Measurements from ENCODE around the gene ZNF710.
"Not testable (repeated sequence)": the region's sequence is repeated elsewhere in the genome, so short reads cannot be mapped to it uniquely, and the experiment has no call there.

Gene ZNF710, protein sequence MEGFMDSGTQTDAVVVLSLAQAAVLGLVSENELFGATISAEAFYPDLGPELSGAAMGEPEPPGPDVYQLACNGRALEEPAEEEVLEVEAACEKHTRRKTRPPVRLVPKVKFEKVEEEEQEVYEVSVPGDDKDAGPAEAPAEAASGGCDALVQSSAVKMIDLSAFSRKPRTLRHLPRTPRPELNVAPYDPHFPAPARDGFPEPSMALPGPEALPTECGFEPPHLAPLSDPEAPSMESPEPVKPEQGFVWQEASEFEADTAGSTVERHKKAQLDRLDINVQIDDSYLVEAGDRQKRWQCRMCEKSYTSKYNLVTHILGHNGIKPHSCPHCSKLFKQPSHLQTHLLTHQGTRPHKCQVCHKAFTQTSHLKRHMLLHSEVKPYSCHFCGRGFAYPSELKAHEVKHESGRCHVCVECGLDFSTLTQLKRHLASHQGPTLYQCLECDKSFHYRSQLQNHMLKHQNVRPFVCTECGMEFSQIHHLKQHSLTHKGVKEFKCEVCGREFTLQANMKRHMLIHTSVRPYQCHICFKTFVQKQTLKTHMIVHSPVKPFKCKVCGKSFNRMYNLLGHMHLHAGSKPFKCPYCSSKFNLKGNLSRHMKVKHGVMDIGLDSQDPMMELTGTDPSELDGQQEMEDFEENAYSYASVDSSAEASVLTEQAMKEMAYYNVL

DNA sequence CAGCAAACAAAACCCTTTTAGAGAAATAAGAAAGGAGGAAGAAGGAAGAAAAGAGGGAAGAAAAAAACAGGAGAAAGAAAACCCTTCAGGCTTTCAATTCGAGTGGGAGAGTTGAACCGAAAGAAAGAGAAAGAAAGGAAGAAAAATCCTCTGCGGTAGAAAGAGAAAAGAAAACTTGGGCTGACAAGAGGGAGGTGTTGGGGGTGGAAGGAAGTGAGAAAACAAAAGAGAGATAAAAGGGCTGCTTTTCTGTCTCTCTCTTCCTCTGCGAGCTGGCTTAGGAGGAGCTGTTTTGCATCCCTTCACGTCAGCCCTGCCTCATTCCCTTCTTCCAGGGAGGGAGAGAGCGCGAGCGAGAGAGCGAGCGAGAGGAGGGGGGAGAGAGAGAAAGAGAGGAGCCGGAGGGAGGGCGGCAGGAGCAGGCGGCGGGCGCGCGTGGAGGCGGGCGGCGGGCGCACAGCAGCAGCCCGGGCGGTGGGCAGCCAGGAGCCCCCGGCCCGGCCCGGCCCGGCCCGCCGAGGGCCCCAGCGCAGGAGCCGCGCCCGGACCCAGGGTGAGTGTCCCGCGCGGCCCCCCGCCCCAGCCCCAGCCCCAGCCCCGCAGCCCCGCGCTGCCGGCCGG lies at the start of gene ZNF710:
ZNF710 (plus strand) TSS at position 263 of the 621 bp plus-strand sequence. CDS start 65,814 bp downstream, outside the sequence.
- DNase-seq (ENCODE audit: low read depth in 2 of 2, low spot score in 1 of 2), result no peak

GRCh38 chr15:89954541-89954940 lies 46.6 kb upstream of the ZNF710 start:
- no peak for DNase-seq (ENCODE audit: low read depth in 2 of 2, low spot score in 1 of 2)

GRCh38 chr15:89955449-89955998 lies 45.6 kb upstream of the ZNF710 start:
- DNase-seq (ENCODE audit: low read depth in 2 of 2, low spot score in 1 of 2), result not testable (repeated sequence)

DNA sequence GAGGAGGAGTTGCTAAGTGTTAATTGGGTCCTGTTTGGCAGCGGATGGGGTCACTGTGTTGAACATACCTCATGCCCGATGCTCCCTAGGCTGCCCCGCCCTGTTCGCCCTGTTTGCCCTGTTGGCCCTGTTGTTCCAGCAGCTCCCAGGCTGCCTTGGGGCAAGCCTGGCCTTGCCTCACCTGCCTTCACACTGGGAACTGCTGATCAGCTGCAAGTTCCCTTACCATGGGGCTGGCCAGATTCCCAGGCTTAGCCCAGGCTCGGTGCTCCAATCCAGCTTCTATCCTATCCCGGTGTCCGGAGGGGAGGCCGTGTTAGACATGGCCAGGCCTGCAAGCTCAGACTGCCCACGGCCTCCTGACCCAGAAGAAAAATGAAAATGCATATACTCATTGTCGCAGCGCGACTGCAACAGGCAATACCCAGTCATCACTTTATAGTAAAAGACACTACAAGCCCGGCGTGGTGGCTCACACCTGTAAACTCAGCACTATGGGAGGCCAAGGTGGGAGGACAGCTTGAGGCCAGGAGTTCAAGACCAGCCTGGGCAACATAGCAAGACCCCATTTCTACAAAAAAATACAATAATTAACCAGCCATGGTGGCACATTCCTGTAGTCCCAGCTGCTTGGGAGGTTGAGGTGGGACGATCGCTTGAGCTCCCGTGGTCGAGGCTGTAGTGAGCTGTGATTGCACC lies 42.9 kb upstream of the ZNF710 start:
- no peak for DNase-seq (ENCODE audit: low read depth in 2 of 2, low spot score in 1 of 2)

- no peak for DNase-seq (ENCODE audit: low read depth in 2 of 2, low spot score in 1 of 2)
These were observed 37.6 kb upstream of the ZNF710 start for GRCh38 chr15:89963301-89964231.

DNA sequence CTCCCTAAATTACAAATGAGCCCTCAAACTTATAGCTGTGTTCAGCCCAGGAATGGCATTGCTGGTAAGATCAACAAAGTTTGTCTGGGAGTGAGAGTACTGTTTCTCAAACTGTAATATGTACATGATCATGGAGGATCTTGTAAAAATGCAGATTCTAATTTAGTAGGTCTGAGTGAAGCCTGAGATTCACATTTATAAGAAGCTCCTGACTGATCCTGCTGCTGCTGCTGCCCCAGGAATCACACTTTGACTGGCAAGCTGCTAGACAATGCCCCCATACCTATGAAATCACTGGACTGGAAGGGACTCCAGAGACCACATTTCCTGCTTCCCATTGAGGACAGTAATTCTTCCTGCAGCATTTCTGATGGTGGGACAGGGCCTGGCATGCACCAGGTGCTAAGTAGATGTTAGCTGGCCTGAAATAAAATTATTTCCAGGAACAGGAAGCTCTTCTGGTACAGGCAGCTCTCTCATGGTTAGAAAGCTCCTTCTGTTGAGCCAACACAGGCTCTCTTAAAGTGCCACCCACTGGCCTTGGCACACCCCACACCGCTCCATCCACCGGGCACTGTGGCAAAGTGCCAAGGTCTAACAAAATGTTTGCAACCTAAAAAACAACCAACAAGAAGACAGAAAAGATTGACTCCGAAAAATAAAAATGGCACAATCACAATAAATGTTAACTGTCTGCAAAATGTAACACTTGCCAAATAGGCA lies 36.7 kb upstream of the ZNF710 start:
- DNase-seq (ENCODE audit: low read depth in 2 of 2, low spot score in 1 of 2), result no peak

- no peak for DNase-seq (ENCODE audit: low read depth in 2 of 2, low spot score in 1 of 2)
These were observed 33.2 kb upstream of the ZNF710 start for GRCh38 chr15:89967881-89968280.

GRCh38 chr15:89971592-89971997 lies 29.5 kb upstream of the ZNF710 start:
- no peak for DNase-seq (ENCODE audit: low read depth in 2 of 2, low spot score in 1 of 2)

- no peak for DNase-seq (ENCODE audit: low read depth in 2 of 2, low spot score in 1 of 2)
These were observed 29.0 kb upstream of the ZNF710 start for GRCh38 chr15:89972085-89972484.

DNA sequence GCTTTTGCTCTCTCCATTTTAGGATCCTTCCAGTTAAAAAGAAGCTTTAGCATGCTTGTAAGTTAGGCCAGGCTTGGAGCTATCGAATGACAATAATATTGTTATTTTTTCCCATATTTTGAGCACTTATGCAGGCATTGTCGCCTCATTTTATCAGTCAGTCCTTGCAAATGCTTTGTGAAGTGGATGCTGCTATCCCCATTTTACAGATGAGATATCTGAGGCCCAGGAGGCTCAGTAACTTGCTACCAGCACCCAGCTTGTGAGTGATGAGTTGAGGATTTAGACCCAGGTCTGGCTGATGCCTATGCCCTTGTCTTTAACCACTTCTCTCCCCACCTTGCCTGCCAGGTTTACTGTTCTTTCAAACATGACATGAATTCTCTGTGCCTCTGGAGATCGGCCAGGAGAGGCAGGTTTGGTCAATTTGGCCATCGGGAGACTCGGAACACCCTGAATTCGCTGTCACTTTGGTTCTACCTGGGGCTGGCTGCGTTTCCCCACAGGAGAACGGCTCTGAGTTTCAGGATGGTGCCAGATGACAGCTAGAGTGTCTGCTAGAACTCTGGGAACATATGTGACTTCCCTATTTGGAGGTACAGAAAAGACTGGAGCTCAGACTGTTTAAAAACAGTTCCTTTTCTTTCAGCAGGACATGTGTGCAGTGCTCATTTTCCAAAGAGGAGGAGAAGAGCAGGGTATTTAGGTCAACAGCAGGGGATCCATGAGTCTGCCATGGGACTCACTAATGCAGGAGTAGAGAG lies 25.5 kb upstream of the ZNF710 start:
- DNase-seq (ENCODE audit: low read depth in 2 of 2, low spot score in 1 of 2), result no peak

GRCh38 chr15:89976246-89976600 lies 24.9 kb upstream of the ZNF710 start:
- DNase-seq (ENCODE audit: low read depth in 2 of 2, low spot score in 1 of 2), result no peak

DNA sequence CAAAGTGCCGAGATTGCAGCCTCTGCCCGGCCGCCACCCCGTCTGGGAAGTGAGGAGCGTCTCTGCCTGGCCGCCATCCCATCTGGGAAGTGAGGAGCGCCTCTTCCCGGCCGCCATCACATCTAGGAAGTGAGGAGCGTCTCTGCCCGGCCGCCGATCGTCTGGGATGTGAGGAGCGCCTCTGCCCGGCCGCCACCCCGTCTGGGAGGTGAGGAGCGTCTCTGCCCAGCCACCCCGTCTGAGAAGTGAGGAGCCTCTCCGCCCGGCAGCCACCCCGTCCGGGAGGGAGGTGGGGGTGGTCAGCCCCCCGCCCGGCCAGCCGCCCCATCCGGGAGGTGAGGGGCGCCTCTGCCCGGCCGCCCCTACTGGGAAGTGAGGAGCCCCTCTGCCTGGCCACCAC lies 23.3 kb upstream of the ZNF710 start:
- not testable (repeated sequence) for DNase-seq (ENCODE audit: low read depth in 2 of 2, low spot score in 1 of 2)

DNA sequence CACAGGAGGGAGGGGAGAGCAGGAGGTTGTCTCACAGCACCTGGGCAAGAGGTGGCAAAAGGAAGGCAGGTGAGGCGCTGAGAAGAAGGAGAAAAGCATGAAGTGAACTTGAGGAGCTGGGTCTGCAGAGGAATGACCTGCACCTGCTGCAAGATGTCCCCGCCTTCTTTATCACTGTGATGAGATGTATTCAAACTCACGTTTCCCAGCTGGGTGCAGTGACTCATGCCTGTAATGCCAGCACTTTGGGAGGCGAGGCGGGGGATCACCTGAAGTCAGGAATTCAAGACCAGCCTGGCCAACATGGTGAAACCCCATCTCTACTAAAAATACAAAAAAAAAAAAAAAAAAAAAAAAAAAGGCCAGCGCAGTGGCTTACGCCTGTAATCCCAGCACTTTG lies 22.2 kb upstream of the ZNF710 start:
- no peak for DNase-seq (ENCODE audit: low read depth in 2 of 2, low spot score in 1 of 2)

DNA sequence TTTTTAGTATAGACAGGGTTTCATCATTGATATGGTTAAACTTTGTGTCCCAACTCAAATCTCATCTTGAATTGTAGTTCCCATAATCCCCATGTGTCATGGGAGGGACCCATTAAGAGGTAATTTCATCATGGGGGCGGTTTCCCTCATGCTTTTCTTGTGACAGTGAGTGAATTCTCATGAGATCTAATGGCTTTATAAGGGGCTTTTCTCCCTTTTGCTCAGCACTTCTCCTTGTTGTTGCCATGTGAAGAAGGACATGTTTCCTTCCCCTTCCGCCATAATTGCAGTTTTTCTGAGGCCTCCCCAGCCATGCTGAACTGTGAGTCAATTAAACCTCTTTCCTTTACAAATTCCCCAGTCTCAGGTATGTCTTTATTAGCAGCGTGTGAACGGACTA lies 20.2 kb upstream of the ZNF710 start:
- no peak for DNase-seq (ENCODE audit: low read depth in 2 of 2, low spot score in 1 of 2)

- no peak for DNase-seq (ENCODE audit: low read depth in 2 of 2, low spot score in 1 of 2)
These were observed 18.6 kb upstream of the ZNF710 start for GRCh38 chr15:89982315-89983055.

GRCh38 chr15:89984001-89984400 lies 17.1 kb upstream of the ZNF710 start:
- DNase-seq (ENCODE audit: low read depth in 2 of 2, low spot score in 1 of 2), result no peak

GRCh38 chr15:89984421-89985010 lies 16.6 kb upstream of the ZNF710 start:
- DNase-seq (ENCODE audit: low read depth in 2 of 2, low spot score in 1 of 2), result no peak

DNA sequence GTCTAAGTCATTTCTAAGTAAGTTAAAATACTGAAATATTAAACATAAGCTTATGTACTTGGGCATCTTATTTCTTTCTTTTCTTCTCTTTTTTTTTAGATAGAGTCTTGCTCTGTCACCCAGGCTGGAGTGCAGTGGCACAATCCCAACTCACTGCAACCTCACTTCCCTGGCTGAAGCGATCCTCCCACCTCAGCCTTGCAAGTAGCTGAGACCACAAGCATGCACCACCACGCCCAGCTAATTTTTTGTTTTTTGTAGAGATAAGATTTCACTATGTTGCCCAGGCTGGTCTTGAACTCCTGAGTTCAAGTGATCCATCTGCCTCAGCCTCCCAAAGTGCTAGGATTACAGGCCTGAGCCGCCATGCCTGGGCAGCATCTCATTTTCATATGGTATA lies 16.0 kb upstream of the ZNF710 start:
- DNase-seq (ENCODE audit: low read depth in 2 of 2, low spot score in 1 of 2), result no peak
